Nucleus accumbens (tissue), 56 donors: ENCODE results near the gene NPAS1.
"Not testable (repeated sequence)": the region's sequence is repeated elsewhere in the genome, so short reads cannot be mapped to it uniquely, and the experiment has no call there.

Source experiments
- DNase-seq, 56 donors: peaks; one replicate each; lab custom pipeline; 2025; lab: John Stamatoyannopoulos, UW

Gene NPAS1

DNA sequence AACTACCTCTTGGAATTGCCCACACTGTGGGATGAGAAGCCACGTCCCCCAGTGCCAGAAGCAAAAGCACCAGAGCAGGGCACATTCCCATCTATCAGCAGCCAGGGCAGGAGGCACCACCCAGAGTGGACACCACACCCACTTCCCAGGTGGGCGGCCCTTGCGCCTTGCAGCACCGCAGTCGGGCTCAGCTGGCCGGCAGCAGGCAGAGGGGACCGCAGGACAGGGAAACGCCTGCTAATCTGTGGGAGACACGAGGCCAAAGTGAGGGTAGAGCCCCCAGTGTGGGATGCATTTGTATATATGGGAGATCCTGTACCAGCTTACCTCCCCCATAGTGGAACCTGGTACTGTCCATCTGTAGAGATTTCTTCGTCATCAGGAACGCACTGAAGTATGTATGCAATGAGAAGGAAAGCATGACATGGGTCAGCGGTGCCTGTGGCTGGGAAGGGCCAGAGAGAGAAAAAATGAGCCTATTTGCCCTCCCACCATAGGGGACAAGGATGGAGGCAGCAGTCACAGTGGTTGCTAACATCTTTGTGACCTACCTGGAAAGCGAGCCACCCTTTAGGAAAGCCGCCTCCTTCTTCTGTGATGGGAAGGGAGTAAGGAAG is 30.9 kb upstream of the NPAS1 start:
- DNase-seq, result no peak

- peak in 53 of 56 donors; percentile 25 to 91 (median 70) for DNase-seq
Measured at GRCh38 chr19:46990991-46991676, 28.5 kb upstream of the NPAS1 start.

DNA sequence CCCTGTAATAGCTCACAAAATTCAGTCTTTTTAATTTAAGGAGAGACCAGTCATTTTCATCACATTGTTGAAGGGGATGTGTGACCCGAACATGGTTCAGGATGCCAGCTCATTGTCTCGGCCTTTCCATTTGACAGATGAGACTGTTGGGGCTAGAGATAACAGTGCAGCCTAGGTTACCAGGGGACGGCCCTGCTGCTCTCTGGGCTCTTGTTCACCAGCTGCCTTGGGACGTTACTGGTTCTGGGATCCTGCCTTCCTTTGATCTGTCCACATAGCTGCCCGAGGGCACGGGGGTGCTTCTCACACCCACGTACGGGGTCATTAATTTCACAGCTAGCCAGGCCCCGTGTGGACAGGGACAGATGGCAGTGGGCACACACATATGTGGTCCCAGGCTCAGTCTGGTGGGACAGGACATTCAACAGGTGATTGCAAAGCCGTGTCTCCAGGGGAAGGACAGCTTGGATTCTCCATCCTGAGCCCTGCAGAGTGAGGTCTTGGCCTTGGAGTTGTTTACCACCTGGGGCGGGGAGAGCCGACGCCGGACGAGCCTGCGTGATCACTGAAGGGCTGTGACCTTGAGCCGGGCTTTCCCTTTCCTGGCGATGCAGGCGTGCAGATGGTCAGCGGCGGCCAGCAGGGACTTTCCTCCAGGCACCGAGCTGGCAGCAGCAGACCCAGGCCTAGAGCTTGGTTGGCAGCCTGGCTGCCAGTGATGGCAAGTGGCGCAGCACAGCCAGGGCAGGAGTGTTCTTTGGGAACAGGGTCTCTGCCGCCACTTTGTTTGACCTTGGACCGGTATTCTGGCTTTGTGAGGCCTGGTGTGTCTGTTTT is 26.7 kb upstream of the NPAS1 start:
- DNase-seq, result no peak

DNA sequence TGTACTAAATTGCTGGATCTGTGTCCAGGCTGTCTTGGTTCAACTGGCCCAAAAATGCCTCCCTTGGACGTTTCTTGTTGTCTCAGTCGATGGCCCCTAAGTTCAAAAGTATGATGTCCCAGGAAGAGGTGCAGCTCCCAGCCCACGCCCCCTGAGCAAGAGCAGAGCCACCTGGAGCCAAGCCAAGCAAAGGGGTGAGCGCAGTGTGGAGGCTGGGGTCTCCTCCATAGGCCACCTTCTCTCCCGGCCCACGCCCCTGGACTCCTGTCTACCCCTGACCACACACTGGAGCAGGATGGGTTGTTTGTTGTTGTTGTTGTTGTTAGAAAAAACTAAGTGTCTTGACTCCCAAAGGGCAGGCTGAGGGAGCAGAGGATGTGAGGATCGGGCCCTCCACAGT is 26.0 kb upstream of the NPAS1 start:
- no peak for DNase-seq

DNA sequence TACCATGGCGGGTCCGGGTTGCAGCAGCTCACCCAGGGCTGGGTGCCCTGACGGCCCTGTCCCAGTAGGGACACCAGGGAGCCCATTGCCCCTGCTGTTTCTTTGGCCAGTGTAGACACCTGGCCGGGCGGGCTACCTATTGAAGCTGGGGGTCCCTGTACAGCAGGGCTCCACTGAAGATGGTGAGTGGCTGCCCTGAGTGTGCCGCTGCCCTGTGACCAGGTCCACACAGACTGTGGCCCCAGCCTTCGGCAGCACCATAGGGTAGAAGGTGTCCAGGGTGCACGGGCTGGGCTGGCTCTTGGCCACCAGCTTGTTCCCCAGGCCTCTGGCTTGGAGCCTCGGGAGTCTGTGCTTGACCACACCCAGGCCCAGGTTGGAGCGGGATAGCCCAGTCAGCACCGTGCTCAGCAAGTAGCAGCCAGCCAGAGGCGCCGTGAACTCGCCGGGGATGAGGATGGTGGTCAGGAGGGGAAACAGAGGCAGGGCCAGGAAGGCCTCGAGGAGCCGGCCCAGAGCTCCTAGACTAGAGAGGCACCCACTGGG is 25.4 kb upstream of the NPAS1 start:
- DNase-seq, result no peak

- no peak for DNase-seq
Measured at GRCh38 chr19:46995492-46995891, 24.1 kb upstream of the NPAS1 start.

GRCh38 chr19:46998445-46999125 is 21.1 kb upstream of the NPAS1 start:
- peak in 33 of 56 donors; percentile 4 to 65 (median 31) for DNase-seq

- DNase-seq, result no peak
Measured at GRCh38 chr19:46999377-46999776, 20.3 kb upstream of the NPAS1 start.

- no peak for DNase-seq
Measured at GRCh38 chr19:46999878-47000277, 19.8 kb upstream of the NPAS1 start.

GRCh38 chr19:47000373-47000772 is 19.3 kb upstream of the NPAS1 start:
- DNase-seq, result no peak

- DNase-seq, result no peak
Measured at GRCh38 chr19:47001584-47001983, 18.1 kb upstream of the NPAS1 start.

GRCh38 chr19:47002106-47002766 is 17.4 kb upstream of the NPAS1 start:
- DNase-seq, result no peak

- no peak for DNase-seq
Measured at GRCh38 chr19:47002853-47003610, 16.6 kb upstream of the NPAS1 start.

DNA sequence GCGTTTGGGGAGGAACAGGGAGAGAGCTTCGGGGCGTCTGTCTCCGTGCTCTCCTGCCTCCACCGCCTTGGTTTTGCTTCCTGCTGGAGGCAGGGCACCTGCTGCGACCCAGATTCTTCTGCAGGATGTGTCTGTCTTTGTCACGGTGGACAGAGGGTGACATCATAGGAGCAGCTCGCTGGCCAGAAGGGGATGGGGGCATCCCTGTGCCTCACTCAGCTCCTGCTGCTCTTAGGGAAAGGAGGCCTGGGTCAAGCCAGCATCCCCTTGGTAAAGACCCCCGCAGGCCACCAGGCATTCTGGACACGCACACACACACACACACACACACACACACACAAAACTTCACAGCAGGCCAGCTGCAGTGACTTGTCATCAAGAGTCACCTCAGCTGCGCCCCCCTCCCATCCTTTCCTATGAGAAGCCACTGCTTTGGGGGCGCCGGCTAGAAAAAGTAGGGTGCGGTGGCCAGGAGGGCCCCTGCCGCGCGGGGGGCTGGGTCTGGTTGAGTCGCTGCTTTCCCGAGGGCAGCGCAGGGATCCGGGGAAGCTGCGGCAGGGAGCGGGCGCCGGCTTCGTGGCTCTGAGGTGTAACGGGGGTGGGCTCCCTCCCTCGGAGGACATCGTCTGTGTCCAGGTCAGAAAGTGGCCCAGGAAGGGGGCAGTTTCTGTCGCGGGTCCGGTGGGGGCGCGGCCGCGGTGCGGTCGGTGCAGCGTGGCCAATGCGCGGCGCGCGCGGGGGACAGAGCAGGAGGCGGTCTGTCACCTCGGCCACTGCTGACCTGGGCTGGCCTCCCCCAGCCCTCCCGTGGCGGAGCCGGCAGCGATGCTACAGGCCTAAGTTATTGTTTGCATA is 15.8 kb upstream of the NPAS1 start:
- no peak for DNase-seq

GRCh38 chr19:47005164-47005641 is 14.4 kb upstream of the NPAS1 start:
- no peak for DNase-seq

DNA sequence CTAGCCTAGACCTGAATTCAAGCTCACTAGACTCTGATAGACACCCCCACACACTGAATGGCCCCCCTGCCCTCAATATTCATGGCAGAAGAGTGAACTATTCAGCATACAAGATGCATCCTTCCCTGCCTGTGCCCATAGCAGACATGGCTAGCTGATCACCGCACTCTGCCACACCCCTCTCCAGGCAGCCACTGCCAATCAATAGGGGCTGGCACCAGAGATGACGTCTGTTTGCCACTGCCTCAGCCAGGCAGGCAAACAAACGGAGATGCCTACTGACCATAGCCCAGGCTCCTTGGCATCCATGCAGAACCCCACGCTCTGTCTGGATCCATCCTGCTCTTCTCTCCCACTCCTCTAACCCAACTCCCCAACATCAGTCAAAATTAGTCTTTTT is 13.8 kb upstream of the NPAS1 start:
- no peak for DNase-seq

DNA sequence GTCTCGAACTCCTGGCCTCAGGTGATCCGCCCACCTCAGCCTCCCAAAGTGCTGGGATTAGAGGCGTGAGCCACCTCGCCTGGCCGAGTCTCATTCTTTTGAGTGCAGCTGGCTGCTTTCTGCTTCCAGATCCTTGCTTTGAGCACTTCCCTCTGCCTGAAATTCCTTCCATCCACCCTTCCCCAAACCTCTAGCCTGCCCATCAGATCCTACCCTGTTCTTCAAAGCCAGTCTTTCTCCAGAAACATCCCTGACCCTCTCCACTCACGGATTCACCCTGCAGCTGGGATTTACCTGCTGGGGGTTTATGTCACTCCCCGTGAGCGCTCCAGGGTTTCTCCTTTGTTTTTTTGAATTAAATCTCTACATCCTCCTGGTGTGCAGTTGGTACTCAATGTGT is 13.1 kb upstream of the NPAS1 start:
- no peak for DNase-seq

DNA sequence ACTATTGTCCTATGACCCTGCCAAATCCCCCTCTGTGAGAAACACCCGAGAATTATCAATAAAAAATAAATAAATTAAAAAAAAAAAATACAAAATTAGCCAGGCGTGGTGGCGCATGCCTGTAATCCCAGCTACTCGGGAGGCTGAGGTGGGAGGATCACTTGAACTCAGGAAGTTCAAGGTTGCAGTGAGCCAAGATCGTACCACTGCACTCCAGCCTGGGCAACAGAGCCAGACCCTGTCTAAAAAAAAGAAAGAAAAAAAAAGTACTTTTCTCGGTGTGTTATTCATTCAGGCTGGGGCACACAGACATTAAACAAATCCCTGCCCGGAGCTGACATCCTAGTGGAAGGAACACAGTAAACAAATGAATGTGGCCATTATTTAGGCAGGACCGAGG is 9.1 kb upstream of the NPAS1 start:
- DNase-seq, result not testable (repeated sequence)
